Neural progenitor cell (in vitro differentiated cells): ENCODE measurements around the gene ACE2. TPM values are rescaled to one million over a fixed set of nuclear protein-coding genes. Genes with fewer than 3 reads are reported as not detected.

Experiments
- DNase-seq: peaks from one replicate; pipeline ENCODE4 v3.0.0-alpha.2; 2016; ENCODE audit warnings: low spot score
- H2AFZ ChIP-seq: fragments of 200-600 bp; sonication (generic); replicated peaks from 2 replicates; pipeline ENCODE4 v1.6.1; 2016; ENCODE audit warnings: antibody characterized with exemption
- H3F3A ChIP-seq: fragments of 200-600 bp; sonication (generic); 2 replicates; pipeline ENCODE4 v1.6.1; 2016; ENCODE audit warnings: antibody characterized with exemption, low read depth
- H3K27ac ChIP-seq: fragments of 200-600 bp; sonication (generic); 2 replicates; pipeline ENCODE4 v1.5.1; 2016; ENCODE audit warnings: mild to moderate bottlenecking
- H3K27me3 ChIP-seq: fragments of 200-600 bp; sonication (generic); 2 replicates; pipeline ENCODE4 v1.6.1; 2016; ENCODE audit warnings: mild to moderate bottlenecking, moderate library complexity
- H3K36me3 ChIP-seq: fragments of 200-600 bp; sonication (generic); 2 replicates; pipeline ENCODE4 v1.5.1; 2016
- H3K4me1 ChIP-seq: fragments of 200-600 bp; sonication (generic); 2 replicates; pipeline ENCODE4 v1.6.1; 2016; ENCODE audit warnings: mixed run types
- H3K4me2 ChIP-seq: fragments of 200-600 bp; sonication (generic); 2 replicates; pipeline ENCODE4 v1.6.1; 2016
- H3K4me3 ChIP-seq: fragments of 200-600 bp; sonication (generic); 2 replicates; pipeline ENCODE4 v1.5.1; 2016
- H3K79me2 ChIP-seq: fragments of 200-600 bp; sonication (generic); 2 replicates; pipeline ENCODE4 v1.6.1; 2016; ENCODE audit warnings: low read depth
- H3K9ac ChIP-seq: fragments of 200-600 bp; sonication (generic); 2 replicates; pipeline ENCODE4 v1.6.1; 2016
- H3K9me3 ChIP-seq: fragments of 200-600 bp; sonication (generic); 2 replicates; pipeline ENCODE4 v1.5.1; 2016; ENCODE audit warnings: low read depth
- H4K20me1 ChIP-seq: fragments of 200-600 bp; sonication (generic); 2 replicates; pipeline ENCODE4 v1.6.1; 2016; ENCODE audit warnings: low read depth
- H3K27ac Mint-ChIP-seq: 3 replicates; pipeline ENCODE4 v1.8.0; 2021; ENCODE audit warnings: mixed read lengths
- H3K27me3 Mint-ChIP-seq: 2 replicates; pipeline ENCODE4 v1.8.0; 2022; ENCODE audit warnings: low read depth, mild to moderate bottlenecking, inconsistent platforms, moderate library complexity, mixed read lengths; ENCODE audit not compliant: insufficient read depth
- H3K36me3 Mint-ChIP-seq: 3 replicates; pipeline ENCODE4 v1.8.0; 2021; ENCODE audit warnings: mixed read lengths
- H3K4me1 Mint-ChIP-seq: 3 replicates; pipeline ENCODE4 v1.8.0; 2021; ENCODE audit warnings: mixed read lengths
- H3K4me3 Mint-ChIP-seq: 3 replicates; pipeline ENCODE4 v1.8.0; 2021; ENCODE audit warnings: mild to moderate bottlenecking, moderate library complexity, mixed read lengths
- H3K9me3 Mint-ChIP-seq: 3 replicates; pipeline ENCODE4 v1.8.0; 2020; ENCODE audit warnings: mixed read lengths
- EZH2 ChIP-seq: fragments of 200-600 bp; sonication (generic); IDR thresholded peaks from 2 replicates; pipeline ENCODE4 v1.6.1; 2017; ENCODE audit warnings: antibody characterized with exemption, mild to moderate bottlenecking, moderate library complexity
- EZH2phosphoT487 ChIP-seq: fragments of 200-600 bp; sonication (generic); IDR thresholded peaks from 2 replicates; pipeline ENCODE4 v1.6.1; 2017; ENCODE audit warnings: antibody characterized with exemption
- total RNA-seq: library from RNA; depleted of rRNA; stranded (reverse); fragments of >200 nt; gene quantifications from 2 replicates; pipeline ENCODE4 v1.2.3, GENCODE V29; 2015; ENCODE audit warnings: low replicate concordance
- TF ChIP-seq, protein P1 (sequence below): fragments of 200-600 bp; sonication (generic); IDR thresholded peaks from 2 replicates; pipeline ENCODE4 v1.5.1; 2017; ENCODE audit warnings: antibody characterized with exemption, mild to moderate bottlenecking

The ACE2 gene
- total RNA-seq, 1 donor from 2014 or later, result 0.17 TPM

DNA sequence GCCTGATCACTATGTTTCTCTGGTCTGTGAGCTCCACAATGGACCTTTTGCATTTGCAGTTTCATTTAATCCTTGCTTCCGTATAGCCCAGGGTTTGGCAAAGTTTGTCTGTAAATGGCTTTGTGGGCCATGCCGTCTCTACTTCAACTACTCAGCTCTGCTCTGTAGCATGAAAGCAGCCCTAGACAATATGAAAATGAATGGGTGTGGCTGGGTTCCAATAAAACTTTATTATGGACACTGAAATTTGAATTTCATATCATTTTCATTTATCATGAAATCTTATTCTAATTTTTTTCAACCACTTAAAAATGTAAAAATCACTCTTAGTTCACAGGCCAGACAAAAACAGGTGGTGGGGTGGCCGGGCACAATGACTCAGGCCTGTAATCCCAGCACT, 41.5 kb downstream of the ACE2 start:
- no peak for TF ChIP-seq EZH2phosphoT487
- TF ChIP-seq EZH2, result no peak
- TF ChIP-seq, protein P1, sequence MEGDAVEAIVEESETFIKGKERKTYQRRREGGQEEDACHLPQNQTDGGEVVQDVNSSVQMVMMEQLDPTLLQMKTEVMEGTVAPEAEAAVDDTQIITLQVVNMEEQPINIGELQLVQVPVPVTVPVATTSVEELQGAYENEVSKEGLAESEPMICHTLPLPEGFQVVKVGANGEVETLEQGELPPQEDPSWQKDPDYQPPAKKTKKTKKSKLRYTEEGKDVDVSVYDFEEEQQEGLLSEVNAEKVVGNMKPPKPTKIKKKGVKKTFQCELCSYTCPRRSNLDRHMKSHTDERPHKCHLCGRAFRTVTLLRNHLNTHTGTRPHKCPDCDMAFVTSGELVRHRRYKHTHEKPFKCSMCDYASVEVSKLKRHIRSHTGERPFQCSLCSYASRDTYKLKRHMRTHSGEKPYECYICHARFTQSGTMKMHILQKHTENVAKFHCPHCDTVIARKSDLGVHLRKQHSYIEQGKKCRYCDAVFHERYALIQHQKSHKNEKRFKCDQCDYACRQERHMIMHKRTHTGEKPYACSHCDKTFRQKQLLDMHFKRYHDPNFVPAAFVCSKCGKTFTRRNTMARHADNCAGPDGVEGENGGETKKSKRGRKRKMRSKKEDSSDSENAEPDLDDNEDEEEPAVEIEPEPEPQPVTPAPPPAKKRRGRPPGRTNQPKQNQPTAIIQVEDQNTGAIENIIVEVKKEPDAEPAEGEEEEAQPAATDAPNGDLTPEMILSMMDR, result no peak
- no peaks in the 10 kb centered on the region for H3F3A ChIP-seq
- H4K20me1 ChIP-seq, result no peaks in the 10 kb centered on the region
- H3K36me3 Mint-ChIP-seq, result no peaks in the 10 kb centered on the region
- no peak overlapping the region for H2AFZ ChIP-seq
- no peaks in the 10 kb centered on the region for H3K79me2 ChIP-seq
- H3K4me3 Mint-ChIP-seq, result no peak overlapping the region
- H3K9ac ChIP-seq, result no peak overlapping the region
- no peak for DNase-seq
- no peaks in the 10 kb centered on the region for H3K27me3 ChIP-seq
- peaks cover 15% of the 10 kb centered on the region for H3K4me1 Mint-ChIP-seq
- no peak overlapping the region for H3K27ac Mint-ChIP-seq
- no peaks in the 10 kb centered on the region for H3K4me1 ChIP-seq
- no peaks in the 10 kb centered on the region for H3K36me3 ChIP-seq
- H3K9me3 ChIP-seq, result no peaks in the 10 kb centered on the region
- no peaks in the 10 kb centered on the region for H3K9me3 Mint-ChIP-seq
- peaks cover 2% of the 10 kb centered on the region for H3K27me3 Mint-ChIP-seq
- H3K4me3 ChIP-seq, result no peak overlapping the region
- no peak overlapping the region for H3K27ac ChIP-seq
- no peak overlapping the region for H3K4me2 ChIP-seq

DNA sequence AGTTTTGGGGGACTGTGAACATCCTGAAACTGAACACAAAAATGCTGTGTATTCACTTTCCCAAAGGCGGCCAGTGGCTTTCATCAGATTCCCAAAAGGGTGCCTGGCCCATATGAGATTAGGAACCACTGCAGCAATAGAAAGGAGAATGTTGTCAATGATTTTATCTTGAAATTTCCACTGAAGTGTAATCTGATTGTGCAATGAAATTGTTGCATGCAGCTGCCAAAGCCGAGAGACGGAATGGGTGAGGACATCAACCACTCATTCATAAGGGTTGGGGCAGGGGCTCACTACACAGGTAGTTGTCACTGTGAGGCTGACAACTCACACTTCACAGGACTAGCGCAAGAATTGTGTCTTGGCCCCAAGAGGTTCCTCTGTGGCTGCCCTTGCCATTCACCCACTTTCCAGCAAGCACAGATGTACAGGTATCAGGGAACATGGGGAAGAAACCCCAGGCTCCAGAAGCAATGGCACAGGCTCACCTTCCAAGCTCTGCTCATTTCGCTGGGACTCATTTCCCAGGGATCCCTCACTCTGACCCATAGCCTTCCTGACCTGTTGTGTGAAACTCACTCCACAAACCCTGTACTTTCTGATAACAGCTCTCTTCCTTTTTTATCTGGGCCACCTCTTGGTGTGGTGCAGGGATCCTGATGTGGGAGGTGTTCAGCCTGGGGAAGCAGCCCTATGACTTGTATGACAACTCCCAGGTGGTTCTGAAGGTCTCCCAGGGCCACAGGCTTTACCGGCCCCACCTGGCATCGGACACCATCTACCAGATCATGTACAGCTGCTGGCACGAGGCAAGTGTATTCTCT, 51.4 kb downstream of the ACE2 start:
- no peaks in the 10 kb centered on the region for H3K9me3 ChIP-seq
- no peaks in the 10 kb centered on the region for H3F3A ChIP-seq
- H3K9me3 Mint-ChIP-seq, result no peaks in the 10 kb centered on the region
- no peaks in the 10 kb centered on the region for H3K79me2 ChIP-seq
- TF ChIP-seq EZH2phosphoT487, result no peak
- TF ChIP-seq, protein P1, result no peak
- no peak for TF ChIP-seq EZH2
- H3K9ac ChIP-seq, result no peak overlapping the region
- no peak overlapping the region for H3K4me2 ChIP-seq
- H3K27me3 ChIP-seq, result no peaks in the 10 kb centered on the region
- no peak overlapping the region for H3K4me3 Mint-ChIP-seq
- no peaks in the 10 kb centered on the region for H3K36me3 ChIP-seq
- H3K4me1 ChIP-seq, result no peaks in the 10 kb centered on the region
- H3K27ac ChIP-seq, result no peak overlapping the region
- H3K27me3 Mint-ChIP-seq, result no peaks in the 10 kb centered on the region
- H3K27ac Mint-ChIP-seq, result no peak overlapping the region
- H2AFZ ChIP-seq, result no peak overlapping the region
- no peak overlapping the region for H3K4me3 ChIP-seq
- H3K4me1 Mint-ChIP-seq, result no peaks in the 10 kb centered on the region
- no peak for DNase-seq
- no peaks in the 10 kb centered on the region for H3K36me3 Mint-ChIP-seq
- no peaks in the 10 kb centered on the region for H4K20me1 ChIP-seq

DNA sequence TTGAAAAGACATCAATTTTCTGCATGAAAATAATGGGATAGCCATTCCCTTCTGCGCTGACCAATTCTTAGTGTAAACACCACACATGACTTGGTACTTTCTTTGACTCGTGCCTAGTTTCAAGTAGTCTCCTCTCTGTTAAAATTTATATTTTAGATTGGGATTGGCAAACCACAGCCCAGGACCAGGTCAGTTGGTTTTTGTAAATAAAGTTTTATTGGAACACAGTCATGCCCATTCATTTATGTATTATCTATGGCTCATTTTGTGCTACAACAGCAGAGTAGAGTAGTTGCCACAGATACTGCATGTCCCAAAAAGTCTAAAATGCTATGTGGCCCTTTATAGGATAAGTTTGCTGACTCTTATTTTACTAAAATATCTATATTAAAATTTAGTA, 53.4 kb downstream of the ACE2 start:
- no peak overlapping the region for H3K9ac ChIP-seq
- no peaks in the 10 kb centered on the region for H3K27me3 ChIP-seq
- Mint-ChIP-seq H3K36me3 (no peaks in the 10 kb centered on the region), H3K4me3 (no peak overlapping the region), H3K27ac (no peak overlapping the region), H3K9me3 (no peaks in the 10 kb centered on the region), H3K27me3 (no peaks in the 10 kb centered on the region), H3K4me1 (no peaks in the 10 kb centered on the region)
- H3F3A ChIP-seq, result no peaks in the 10 kb centered on the region
- TF ChIP-seq EZH2phosphoT487, result no peak
- TF ChIP-seq, protein P1, result no peak
- no peak for TF ChIP-seq EZH2
- H4K20me1 ChIP-seq, result no peaks in the 10 kb centered on the region
- no peaks in the 10 kb centered on the region for H3K36me3 ChIP-seq
- no peak for DNase-seq
- no peak overlapping the region for H2AFZ ChIP-seq
- no peak overlapping the region for H3K4me3 ChIP-seq
- no peaks in the 10 kb centered on the region for H3K4me1 ChIP-seq
- no peaks in the 10 kb centered on the region for H3K9me3 ChIP-seq
- no peak overlapping the region for H3K27ac ChIP-seq
- no peak overlapping the region for H3K4me2 ChIP-seq
- no peaks in the 10 kb centered on the region for H3K79me2 ChIP-seq
